Esophagus muscularis mucosa (tissue), 4 donors: ENCODE measurements around the gene NFE2. TPM values are rescaled to one million over a fixed set of nuclear protein-coding genes. Genes with fewer than 3 reads are reported as not detected.

Experiments
- DNase-seq: peaks from one replicate; pipeline ENCODE4 v3.0.0-alpha.2; 2017; ENCODE audit errors: extremely low spot score
- H3K27ac ChIP-seq, 4 donors: fragments of 200-600 bp; sonication (generic); replicated peaks in 1 of 4; 1 replicate in 3 of 4; 2 replicates in 1 of 4; pipeline ENCODE4 v1.5.1; 2016 to 2019; ENCODE audit warnings: mild to moderate bottlenecking in 1 of 4
- H3K27me3 ChIP-seq, 4 donors: fragments of 200-600 bp; sonication (generic); one replicate each; pipeline versions ENCODE4 v1.5.1 to v1.6.0; 2016 to 2019
- H3K36me3 ChIP-seq, 4 donors: fragments of 200-600 bp; sonication (generic); one replicate each; pipeline ENCODE4 v1.5.1; 2016 to 2019
- H3K4me1 ChIP-seq, 4 donors: fragments of 200-600 bp; sonication (generic); one replicate each; pipeline ENCODE4 v1.5.1; 2016 to 2019
- H3K4me3 ChIP-seq, 4 donors: fragments of 200-600 bp; sonication (generic); 1 replicate in 2 of 4; 2 replicates in 2 of 4; pipeline ENCODE4 v1.5.1; 2016 to 2019; ENCODE audit warnings: mild to moderate bottlenecking in 4 of 4, moderate library complexity in 1 of 4
- H3K9me3 ChIP-seq, 4 donors: fragments of 200-600 bp; sonication (generic); 1 replicate in 3 of 4; 2 replicates in 1 of 4; pipeline ENCODE4 v1.5.1; 2016 to 2019
- EP300 ChIP-seq: sonication (generic); formaldehyde crosslinking; IDR thresholded peaks from one replicate; pipeline ENCODE4 v1.6.1; 2017; ENCODE audit warnings: antibody characterized with exemption
- POLR2A ChIP-seq: fragments of 450-650 bp; IDR thresholded peaks from one replicate; pipeline ENCODE4 v1.6.1; 2017; ENCODE audit warnings: antibody characterized with exemption, moderate library complexity, mild to moderate bottlenecking, low read depth
- POLR2AphosphoS5 ChIP-seq, 2 donors: sonication (generic); formaldehyde crosslinking; IDR thresholded peaks; one replicate each; pipeline ENCODE4 v1.6.1; 2017; ENCODE audit warnings: antibody characterized with exemption in 2 of 2
- whole genome bisulfite sequencing: methylation state at CpG from one replicate; pipeline ENCODE4 v1.1.5; 2018; 5-methylcytosine and 5-hydroxymethylcytosine counted together
- intact Hi-C: fragments of 100-400 bp; cut with DNase I; formaldehyde crosslinking; loops from one replicate; pipeline ENCODE4 v1.15.1; 2023
- total RNA-seq, 4 donors: library from RNA; depleted of rRNA; stranded (reverse); fragments of >200 nt; gene quantifications; one replicate each; pipeline versions ENCODE4 v1.1.0 to v1.2.1, GENCODE V29; 2016
- TF ChIP-seq, protein P1 (sequence below), 3 experiments: fragments of 200-600 bp in 2 of 3; fragments of 450-650 bp in 1 of 3; sonication (generic) in 2 of 3; IDR thresholded peaks; one replicate each; pipeline ENCODE4 v1.5.1; 2017 to 2019; ENCODE audit warnings: antibody characterized with exemption in 3 of 3, mild to moderate bottlenecking in 2 of 3, moderate library complexity in 1 of 3

The NFE2 gene
- total RNA-seq, 4 donors from 2014 or later, result 0.32 to 3.8 (median 0.42) TPM; not detected in 1

DNA sequence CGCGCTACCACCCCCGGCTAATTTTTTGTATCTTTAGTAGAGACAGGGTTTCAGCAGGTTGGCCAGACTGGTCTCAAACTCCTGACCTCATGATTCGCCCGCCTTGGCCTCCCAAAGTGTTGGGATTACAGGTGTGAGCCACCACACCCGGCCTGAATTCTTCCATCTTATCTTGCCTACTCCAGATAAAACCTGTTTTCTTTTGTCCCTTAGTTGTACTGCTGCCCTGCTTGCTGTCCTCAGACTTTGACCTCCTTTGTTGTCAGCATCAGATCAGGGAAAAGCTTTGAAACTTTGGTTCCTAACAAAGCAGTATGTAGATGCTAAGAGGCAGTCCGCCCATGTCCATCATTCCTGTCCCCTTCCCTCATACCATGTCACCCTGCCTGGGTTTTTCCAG lies 40.0 kb upstream of the NFE2 start:
- peaks cover 23 to 57% (median 54%) of the 10 kb centered on the region in 4 donors for H3K36me3 ChIP-seq
- H3K4me3 ChIP-seq, result no peak overlapping the region
- no peaks in the 10 kb centered on the region for H3K9me3 ChIP-seq
- no peak for DNase-seq
- peaks cover 27 to 64% (median 54%) of the 10 kb centered on the region in 4 donors for H3K4me1 ChIP-seq
- TF ChIP-seq POLR2AphosphoS5 (IDR thresholded peaks at IDR 0.05), result no peak
- TF ChIP-seq, protein P1, sequence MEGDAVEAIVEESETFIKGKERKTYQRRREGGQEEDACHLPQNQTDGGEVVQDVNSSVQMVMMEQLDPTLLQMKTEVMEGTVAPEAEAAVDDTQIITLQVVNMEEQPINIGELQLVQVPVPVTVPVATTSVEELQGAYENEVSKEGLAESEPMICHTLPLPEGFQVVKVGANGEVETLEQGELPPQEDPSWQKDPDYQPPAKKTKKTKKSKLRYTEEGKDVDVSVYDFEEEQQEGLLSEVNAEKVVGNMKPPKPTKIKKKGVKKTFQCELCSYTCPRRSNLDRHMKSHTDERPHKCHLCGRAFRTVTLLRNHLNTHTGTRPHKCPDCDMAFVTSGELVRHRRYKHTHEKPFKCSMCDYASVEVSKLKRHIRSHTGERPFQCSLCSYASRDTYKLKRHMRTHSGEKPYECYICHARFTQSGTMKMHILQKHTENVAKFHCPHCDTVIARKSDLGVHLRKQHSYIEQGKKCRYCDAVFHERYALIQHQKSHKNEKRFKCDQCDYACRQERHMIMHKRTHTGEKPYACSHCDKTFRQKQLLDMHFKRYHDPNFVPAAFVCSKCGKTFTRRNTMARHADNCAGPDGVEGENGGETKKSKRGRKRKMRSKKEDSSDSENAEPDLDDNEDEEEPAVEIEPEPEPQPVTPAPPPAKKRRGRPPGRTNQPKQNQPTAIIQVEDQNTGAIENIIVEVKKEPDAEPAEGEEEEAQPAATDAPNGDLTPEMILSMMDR (IDR thresholded peaks at IDR 0.05), result no peak
- TF ChIP-seq EP300, result no peak
- TF ChIP-seq POLR2A, result no peak
- 94% methylated on average over 7 of the region's 7 CpGs for WGBS
- intact Hi-C loops, result no loop called here
- no peak overlapping the region for H3K27ac ChIP-seq
- H3K27me3 ChIP-seq, result no peaks in the 10 kb centered on the region

DNA sequence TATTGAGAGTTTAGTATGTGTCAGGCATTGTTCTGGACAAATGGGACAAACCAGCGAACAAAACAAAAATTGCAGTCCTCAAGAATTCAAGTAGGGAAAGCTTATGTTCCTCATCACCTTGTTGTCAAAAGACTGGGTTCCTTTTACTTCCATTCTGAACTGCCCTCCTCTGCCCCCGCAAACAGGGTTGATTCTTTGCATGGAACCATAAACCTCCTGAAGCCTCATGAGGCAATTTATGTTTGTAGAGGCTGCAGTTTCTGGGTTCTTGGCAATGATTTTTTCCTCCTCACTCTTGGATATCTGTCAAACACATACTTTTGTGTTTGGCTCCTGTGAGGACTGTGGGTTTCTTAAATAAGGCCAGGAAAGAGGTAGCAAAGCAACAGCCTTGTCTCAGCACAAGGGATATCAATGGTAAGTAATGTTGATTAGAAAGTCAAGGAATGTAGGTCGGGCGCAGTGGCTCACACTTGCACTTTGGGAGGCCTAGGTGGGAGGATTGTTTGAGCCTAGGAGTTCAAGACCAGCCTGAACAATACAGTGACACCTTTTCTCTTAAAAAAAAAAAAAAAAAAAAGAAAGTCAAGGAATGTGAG lies 38.0 kb upstream of the NFE2 start:
- Histone ChIP-seq H3K4me3 (no peak overlapping the region), H3K36me3 (peaks cover 7 to 37% (median 33%) of the 10 kb centered on the region in 4 donors), H3K27ac (peak overlapping the region; percentile 41 to 77 (median 66)), H3K9me3 (no peaks in the 10 kb centered on the region), H3K27me3 (no peaks in the 10 kb centered on the region), H3K4me1 (peaks cover 27 to 81% (median 70%) of the 10 kb centered on the region in 4 donors)
- intact Hi-C loops, result no loop called here
- WGBS, result 67% methylated on average over 4 of the region's 4 CpGs
- DNase-seq, result no peak
- TF ChIP-seq, protein P1 (IDR thresholded peaks at IDR 0.05), result no peak
- TF ChIP-seq EP300 (no peak), POLR2AphosphoS5 (IDR thresholded peaks at IDR 0.05) (no peak), POLR2A (no peak)

DNA sequence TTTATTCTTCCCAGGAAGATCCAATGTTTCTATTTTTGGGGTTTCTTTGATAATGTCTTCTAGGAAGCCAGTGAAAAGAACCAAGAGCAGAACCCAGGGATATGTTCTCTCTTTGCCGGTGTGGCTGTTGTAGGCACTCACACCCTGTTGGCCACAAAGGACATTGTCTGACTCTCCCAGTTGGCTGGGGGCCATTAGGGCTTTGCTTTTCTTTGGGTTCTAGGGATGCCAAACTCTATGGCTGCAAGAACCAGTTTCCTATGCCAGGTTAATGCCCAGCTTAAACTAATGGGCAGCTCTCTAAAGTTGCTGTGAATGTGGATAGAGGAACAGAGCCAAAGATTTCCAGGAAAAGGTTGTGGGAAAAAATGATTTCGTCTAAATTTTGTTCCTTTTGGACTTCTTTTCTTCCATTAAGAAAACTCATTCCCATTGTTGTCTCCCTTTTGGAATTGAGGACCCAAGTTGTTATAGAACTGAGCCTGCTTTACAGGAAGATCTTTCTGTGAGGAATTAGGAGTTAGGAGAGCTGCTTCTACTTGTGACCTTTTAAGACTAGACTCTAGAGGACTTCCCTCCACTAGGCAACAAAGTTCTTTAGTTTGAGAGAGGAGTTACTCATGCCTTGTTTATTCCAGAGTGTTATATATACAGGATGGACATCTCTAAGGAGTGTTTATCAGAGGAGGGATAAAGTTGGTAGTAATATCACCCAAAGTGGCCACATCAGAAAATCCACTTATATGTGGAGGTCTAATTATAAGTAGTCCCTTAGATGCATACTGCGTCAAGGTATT lies 37.2 kb upstream of the NFE2 start:
- Histone ChIP-seq H3K4me1 (peaks cover 27 to 86% (median 74%) of the 10 kb centered on the region in 4 donors), H3K27ac (peak overlapping the region; percentile 41 to 77 (median 71)), H3K27me3 (no peaks in the 10 kb centered on the region), H3K36me3 (peaks cover 4 to 29% (median 26%) of the 10 kb centered on the region in 4 donors), H3K9me3 (no peaks in the 10 kb centered on the region), H3K4me3 (no peak overlapping the region)
- intact Hi-C loops, result no loop called here
- 60% methylated on average over 3 of the region's 3 CpGs for WGBS
- no peak for DNase-seq
- TF ChIP-seq EP300, result no peak

DNA sequence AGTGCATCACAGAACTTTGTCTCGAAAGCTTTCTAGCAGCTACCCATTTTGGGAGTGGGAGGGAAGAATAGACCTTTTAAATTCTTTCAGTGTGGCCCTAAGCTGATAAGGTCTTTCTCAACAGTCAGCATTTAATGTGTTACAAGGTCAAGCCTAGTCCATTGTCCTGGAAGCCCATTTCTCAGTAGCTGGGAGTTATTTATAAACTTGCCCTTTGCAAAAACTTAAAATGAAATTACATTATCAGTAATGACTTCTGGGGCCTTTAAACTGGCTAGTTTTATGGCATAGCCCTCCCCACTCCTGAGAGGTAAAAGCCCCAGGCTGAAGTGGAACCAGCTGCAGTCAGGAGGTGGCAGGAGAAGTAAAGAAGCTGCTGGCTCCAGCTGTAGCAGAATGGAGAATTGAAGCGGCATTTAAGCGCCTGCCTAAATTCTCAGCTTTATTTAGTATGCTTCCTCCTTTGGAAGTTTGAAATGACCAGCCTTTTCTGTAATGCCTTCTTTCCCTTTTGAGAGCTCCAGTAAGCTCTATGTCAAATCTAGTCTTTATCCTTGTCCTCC lies 36.5 kb upstream of the NFE2 start:
- Histone ChIP-seq H3K4me1 (peaks cover 27 to 91% (median 75%) of the 10 kb centered on the region in 4 donors), H3K27ac (peak overlapping the region; percentile 41 to 77 (median 71)), H3K36me3 (peaks cover 0 to 22% (median 19%) of the 10 kb centered on the region in 4 donors), H3K9me3 (no peaks in the 10 kb centered on the region), H3K4me3 (no peak overlapping the region), H3K27me3 (no peaks in the 10 kb centered on the region)
- TF ChIP-seq EP300, result no peak
- TF ChIP-seq, protein P1 (IDR thresholded peaks at IDR 0.05), result peak in 2 of 3 experiments; percentile 38 to 46
- no peak for DNase-seq
- WGBS, result 35% methylated on average over 3 of the region's 3 CpGs
- intact Hi-C loops, result no loop called here

DNA sequence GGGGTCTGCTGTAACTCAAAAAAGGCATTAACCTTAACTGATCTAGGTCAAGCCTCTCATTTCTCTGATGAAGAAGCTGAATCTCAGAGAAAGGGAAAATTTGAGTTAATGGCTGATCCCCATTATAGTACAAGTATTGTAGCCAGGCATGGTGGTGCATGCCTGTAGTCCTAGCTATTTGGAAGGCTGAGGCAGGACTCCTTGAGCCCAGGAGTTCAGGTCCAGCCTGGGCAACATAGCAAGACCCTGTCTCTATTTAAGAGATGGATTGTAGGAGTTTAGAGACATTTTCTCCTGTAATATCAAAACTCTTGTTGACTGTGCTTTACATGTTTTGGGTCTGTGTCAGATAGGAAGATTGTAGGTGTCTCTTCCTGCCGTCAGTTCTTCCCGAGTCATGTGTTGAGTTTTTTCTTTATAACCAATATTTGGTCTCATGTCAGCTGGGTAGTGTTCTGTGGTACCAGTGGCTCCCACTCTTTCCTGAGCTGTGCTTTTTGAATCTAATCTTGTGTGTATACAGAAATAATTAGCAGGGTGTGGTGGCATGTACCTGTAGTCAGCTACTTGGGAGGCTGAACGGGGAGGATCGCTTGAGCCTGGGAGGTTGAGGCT lies 32.7 kb upstream of the NFE2 start:
- intact Hi-C loops, result no loop called here
- Histone ChIP-seq H3K27ac (no peak overlapping the region), H3K4me3 (no peak overlapping the region), H3K4me1 (peaks cover 29 to 91% (median 77%) of the 10 kb centered on the region in 4 donors), H3K9me3 (no peaks in the 10 kb centered on the region), H3K36me3 (peaks cover 0 to 12% (median 0%) of the 10 kb centered on the region in 4 donors), H3K27me3 (no peaks in the 10 kb centered on the region)
- DNase-seq, result no peak
- TF ChIP-seq, protein P1 (IDR thresholded peaks at IDR 0.05), result no peak
- TF ChIP-seq POLR2AphosphoS5 (IDR thresholded peaks at IDR 0.05) (no peak), EP300 (no peak), POLR2A (no peak)
- 96% methylated on average over 4 of the region's 4 CpGs for WGBS
